Measurements from ENCODE around the gene GIPC1. TPM values are rescaled to one million over a fixed set of nuclear protein-coding genes. Genes with fewer than 3 reads are reported as not detected.

GIPC1 gene
- total RNA-seq, 1 donor from 2014 or later = 123 TPM

DNA sequence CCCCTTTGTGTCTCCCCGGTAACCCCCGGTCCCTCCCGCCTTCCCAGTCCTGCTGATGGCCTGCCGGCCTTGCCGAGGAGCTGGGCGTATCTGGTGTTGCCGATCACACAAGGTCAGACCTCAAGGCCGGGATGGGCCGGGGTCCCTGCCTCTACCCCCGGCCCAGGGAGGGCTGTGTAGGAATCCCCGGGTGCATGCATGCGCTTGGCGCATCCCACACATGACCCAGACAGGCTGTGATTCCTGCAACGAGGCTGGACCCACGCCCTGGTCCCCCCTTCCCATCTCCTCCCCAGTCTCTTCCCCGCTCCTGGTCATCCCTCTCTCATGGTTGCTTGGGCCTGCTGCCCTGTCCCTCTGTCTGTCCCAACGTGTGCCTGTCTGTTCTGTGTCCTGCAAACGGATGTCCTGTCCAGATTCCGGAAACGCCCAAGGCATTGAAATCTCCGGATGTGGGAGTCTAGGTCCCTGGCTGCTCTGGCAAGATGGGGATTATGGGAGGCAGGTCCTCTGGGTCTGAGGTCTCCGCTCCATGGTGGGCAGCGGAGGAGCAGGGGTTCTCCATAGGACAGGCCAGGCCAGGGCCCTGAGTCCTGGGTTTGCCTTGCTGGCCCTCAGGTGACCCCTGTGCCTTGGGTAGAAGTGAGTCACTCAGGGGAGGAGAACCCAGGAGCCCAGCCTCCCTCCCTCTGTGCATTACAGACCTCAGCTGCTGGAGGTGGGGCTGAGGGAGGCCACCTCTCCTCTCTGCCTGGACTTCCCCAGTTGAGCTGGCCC, 61.2 kb downstream of the GIPC1 start:
- Mint-ChIP-seq H3K27ac (peak overlapping the region; percentile 81), H3K4me1 (ENCODE audit: unreplicated experiment) (peaks cover 17% of the 10 kb centered on the region), H3K36me3 (no peaks in the 10 kb centered on the region), H3K9me3 (no peaks in the 10 kb centered on the region), H3K27me3 (peaks cover 9% of the 10 kb centered on the region), H3K4me3 (peak overlapping the region; percentile 87)
- TF ChIP-seq, protein P1, sequence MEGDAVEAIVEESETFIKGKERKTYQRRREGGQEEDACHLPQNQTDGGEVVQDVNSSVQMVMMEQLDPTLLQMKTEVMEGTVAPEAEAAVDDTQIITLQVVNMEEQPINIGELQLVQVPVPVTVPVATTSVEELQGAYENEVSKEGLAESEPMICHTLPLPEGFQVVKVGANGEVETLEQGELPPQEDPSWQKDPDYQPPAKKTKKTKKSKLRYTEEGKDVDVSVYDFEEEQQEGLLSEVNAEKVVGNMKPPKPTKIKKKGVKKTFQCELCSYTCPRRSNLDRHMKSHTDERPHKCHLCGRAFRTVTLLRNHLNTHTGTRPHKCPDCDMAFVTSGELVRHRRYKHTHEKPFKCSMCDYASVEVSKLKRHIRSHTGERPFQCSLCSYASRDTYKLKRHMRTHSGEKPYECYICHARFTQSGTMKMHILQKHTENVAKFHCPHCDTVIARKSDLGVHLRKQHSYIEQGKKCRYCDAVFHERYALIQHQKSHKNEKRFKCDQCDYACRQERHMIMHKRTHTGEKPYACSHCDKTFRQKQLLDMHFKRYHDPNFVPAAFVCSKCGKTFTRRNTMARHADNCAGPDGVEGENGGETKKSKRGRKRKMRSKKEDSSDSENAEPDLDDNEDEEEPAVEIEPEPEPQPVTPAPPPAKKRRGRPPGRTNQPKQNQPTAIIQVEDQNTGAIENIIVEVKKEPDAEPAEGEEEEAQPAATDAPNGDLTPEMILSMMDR (conservative IDR thresholded peaks at IDR 0.05) = no peak
- DNase-seq (ENCODE audit: extremely low spot score, unreplicated experiment) = no peak

DNA sequence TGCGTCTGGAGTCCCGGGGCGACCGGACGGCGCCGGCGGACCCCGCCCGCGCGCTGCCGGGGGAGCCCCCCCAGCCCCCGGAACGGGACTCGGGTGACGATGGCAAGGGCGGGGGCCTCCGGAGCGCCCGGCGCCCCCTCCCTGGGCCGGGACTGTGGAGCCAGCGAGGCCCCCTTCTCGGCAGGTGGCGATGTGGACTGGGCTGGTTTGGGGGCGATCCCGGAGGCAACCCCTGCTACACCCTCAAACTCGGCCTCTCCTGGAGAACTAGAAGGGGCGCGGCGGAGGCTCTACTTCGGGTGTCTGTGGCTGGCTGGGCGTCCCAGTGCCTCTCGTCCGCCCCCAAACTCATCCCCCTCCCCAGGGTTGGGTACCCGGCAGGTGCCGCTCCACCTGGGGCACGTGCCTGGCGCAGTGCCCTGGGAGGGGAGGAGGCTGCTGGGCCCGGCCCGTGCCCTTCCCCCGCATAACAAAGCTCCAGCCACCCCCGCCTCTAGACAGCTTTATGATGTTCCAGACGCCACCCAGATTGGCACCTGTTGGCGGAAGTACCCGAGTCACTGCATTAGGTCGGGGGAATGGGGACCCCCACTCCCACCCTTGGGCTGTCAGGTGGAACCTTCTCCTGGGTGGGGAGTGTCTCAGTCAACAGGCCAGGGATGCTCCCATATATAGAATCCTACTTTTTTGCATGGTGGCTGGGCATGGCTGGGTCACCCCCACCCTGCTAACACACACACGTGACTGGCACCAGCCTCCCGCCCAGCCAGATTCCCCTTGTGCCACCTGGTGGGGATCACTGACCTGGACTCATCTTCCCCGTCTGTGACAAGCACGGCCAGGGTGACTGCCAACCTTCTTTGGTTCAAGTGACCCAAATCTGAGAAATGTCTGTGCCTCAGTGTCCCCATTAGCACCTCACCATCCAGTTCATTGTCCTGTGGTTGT, 62.1 kb downstream of the GIPC1 start:
- H3K27ac Mint-ChIP-seq = no peak overlapping the region
- TF ChIP-seq, protein P1 (conservative IDR thresholded peaks at IDR 0.05) = peak; percentile 45
- H3K4me1 Mint-ChIP-seq (ENCODE audit: unreplicated experiment) = peaks cover 11% of the 10 kb centered on the region
- no peaks in the 10 kb centered on the region for H3K9me3 Mint-ChIP-seq
- no peak for DNase-seq (ENCODE audit: extremely low spot score, unreplicated experiment)
- peaks cover 9% of the 10 kb centered on the region for H3K27me3 Mint-ChIP-seq
- no peaks in the 10 kb centered on the region for H3K36me3 Mint-ChIP-seq
- H3K4me3 Mint-ChIP-seq = peak overlapping the region; percentile 87

DNA sequence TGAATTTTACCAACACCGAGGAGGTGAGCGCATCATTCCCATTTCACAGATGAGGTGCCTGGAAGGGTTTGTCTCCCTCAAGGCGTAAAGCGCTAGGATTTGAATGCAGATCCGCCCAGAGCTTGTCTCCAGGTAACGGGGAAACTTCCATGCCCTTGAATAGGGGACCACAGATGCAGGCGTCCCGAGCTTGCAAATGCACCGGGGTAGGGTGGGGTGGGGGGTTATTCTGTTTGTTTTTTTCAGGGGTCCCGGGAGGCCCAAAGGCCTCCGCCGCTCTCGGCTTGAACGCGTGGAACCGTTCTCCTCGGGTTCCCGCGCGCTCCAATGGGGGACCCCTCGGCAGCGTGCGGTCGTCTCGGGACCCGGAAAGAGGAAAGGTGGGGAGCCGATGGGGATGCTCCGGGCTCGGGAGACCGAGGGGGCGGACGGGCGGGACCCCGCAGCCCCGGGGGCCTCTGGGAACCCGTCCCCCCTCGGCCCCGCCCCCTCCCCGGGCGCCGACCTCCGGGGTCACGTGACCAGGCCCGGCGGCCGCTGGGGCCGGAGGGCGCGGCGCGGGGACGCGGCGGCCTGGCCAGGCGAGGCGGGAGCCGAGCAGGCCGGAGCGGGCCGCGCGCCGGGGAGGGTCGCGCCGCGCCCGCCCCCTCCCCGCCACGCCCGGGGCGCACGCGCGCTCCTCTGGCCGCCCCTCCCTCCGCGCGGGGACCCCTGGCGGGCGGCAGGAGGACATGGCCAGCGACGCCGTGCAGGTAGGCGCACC, 63.0 kb downstream of the GIPC1 start, which contains the start of gene PKN1:
TSS of gene PKN1 (plus strand) at position 516 of the 763 bp plus-strand sequence. CDS start at position 732, 216 bp downstream.
- Mint-ChIP-seq H3K36me3 (no peaks in the 10 kb centered on the region), H3K27ac (peak within 1 kb of the TSS; percentile 24), H3K4me1 (ENCODE audit: unreplicated experiment) (peaks cover 11% of the 10 kb centered on the region), H3K4me3 (peak within 1 kb of the TSS; percentile 87), H3K27me3 (peaks cover 9% of the 10 kb centered on the region), H3K9me3 (no peaks in the 10 kb centered on the region)
- TF ChIP-seq, protein P1 (conservative IDR thresholded peaks at IDR 0.05) = no peak
- DNase-seq (ENCODE audit: extremely low spot score, unreplicated experiment) = no peak

DNA sequence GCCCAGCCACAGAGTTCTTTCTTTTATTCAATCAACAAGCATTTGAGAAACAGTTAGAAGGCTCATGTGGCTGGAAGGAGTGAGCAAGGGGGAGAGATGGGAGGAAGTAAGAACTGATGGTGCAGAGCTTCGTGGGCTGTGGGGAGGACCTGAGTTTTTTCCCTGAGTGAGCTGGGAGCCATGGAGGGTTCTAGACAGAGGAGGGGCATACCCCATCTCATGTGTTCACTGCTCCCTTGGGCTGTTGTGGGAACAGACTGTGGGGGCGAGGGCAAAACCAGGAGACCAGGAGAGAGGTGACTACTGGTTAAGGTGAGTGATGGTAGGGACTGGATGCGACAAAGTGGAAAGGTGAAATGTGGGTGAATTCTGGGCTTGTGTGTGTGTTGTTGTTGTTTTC, 65.2 kb downstream of the GIPC1 start:
- peaks cover 13% of the 10 kb centered on the region for H3K4me1 Mint-ChIP-seq (ENCODE audit: unreplicated experiment)
- no peak overlapping the region for H3K27ac Mint-ChIP-seq
- no peaks in the 10 kb centered on the region for H3K36me3 Mint-ChIP-seq
- DNase-seq (ENCODE audit: extremely low spot score, unreplicated experiment) = no peak
- TF ChIP-seq, protein P1 (conservative IDR thresholded peaks at IDR 0.05) = no peak
- no peaks in the 10 kb centered on the region for H3K9me3 Mint-ChIP-seq
- H3K27me3 Mint-ChIP-seq = peaks cover 9% of the 10 kb centered on the region
- peak overlapping the region; percentile 77 for H3K4me3 Mint-ChIP-seq

DNA sequence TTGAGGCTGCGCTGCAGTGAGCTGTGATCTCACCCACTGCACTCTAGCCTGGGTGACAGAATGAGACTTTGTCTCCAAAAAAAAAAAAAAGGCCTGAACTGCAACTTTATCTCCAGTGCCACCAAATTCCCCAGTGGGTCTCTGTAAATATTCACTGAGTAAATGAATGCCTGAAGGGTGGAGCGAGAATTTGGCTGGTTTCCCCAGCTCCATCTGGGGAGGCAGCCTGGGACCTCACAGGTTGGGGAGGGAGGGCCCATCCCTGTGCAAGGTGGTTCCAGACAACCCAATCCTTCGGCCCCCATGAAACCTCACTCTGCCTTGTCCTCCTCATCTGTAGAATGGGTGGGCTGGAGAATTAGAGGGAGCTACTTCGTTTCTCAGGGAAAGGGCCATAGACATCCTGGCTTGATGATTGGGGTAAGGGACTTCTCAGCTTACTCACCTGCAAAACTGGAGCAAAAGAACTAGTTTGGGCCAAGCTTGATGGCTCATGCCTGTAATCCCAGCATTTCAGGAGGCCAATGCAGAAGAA, 67.0 kb downstream of the GIPC1 start:
- TF ChIP-seq, protein P1 (conservative IDR thresholded peaks at IDR 0.05) = no peak
- H3K27me3 Mint-ChIP-seq = peaks cover 9% of the 10 kb centered on the region
- no peak for DNase-seq (ENCODE audit: extremely low spot score, unreplicated experiment)
- H3K4me1 Mint-ChIP-seq (ENCODE audit: unreplicated experiment) = peaks cover 8% of the 10 kb centered on the region
- H3K27ac Mint-ChIP-seq = no peak overlapping the region
- no peak overlapping the region for H3K4me3 Mint-ChIP-seq
- no peaks in the 10 kb centered on the region for H3K9me3 Mint-ChIP-seq
- H3K36me3 Mint-ChIP-seq = no peaks in the 10 kb centered on the region
